IMR-90 (cell line): ENCODE results near the gene PRKCA. TPM values are rescaled to one million over a fixed set of nuclear protein-coding genes. Genes with fewer than 3 reads are reported as not detected.

Experiments used
- ATAC-seq: fragments of 200-7000 bp; cut with Tn5 transposase; 2 replicates; pipeline ENCODE4 v1.9.1; 2020; ENCODE audit warnings: low read depth, mild to moderate bottlenecking, moderate library complexity
- BruUV-seq: library from RNA; stranded (reverse); fragments of 400-500 nt; replicated peaks from 2 replicates; lab custom pipeline; 2021; lab: Mats Ljungman, UMichigan
- CTCF ChIA-PET: fragments of 300-600 bp; formaldehyde crosslinking; extraction: SDS; loops from one replicate; lab custom pipeline; 2021; ENCODE audit warnings: antibody characterized with exemption; lab: Yijun Ruan, JAX
- POLR2A ChIA-PET: fragments of 300-600 bp; sonication (Branson Sonifier 250); formaldehyde crosslinking; loops from one replicate; lab custom pipeline; 2022; ENCODE audit warnings: antibody characterized with exemption; ENCODE audit not compliant: unreplicated experiment; lab: Charles Lee
- DNase-seq: peaks from one replicate; pipeline ENCODE4 v3.0.0; 2013
- H2AFZ ChIP-seq: replicated peaks from 2 replicates; pipeline ENCODE3; 2013; ENCODE audit warnings: low read length, mild to moderate bottlenecking; ENCODE audit not compliant: poor library complexity
- H2AK5ac ChIP-seq: 2 replicates; pipeline ENCODE4 v1.6.1; 2013; ENCODE audit warnings: low read depth, low read length, inconsistent platforms
- H2AK9ac ChIP-seq: replicated peaks from 2 replicates; pipeline ENCODE3; 2013; ENCODE audit warnings: mild to moderate bottlenecking, low read depth, low read length, moderate library complexity; ENCODE audit not compliant: poor library complexity
- H2BK120ac ChIP-seq: 2 replicates; pipeline ENCODE4 v1.6.1; 2013; ENCODE audit warnings: low read depth, low read length, inconsistent platforms
- H2BK15ac ChIP-seq: 3 replicates; pipeline ENCODE4 v1.6.1; 2013; ENCODE audit warnings: low read depth, low read length, inconsistent platforms
- H2BK20ac ChIP-seq: 2 replicates; pipeline ENCODE4 v1.6.1; 2013; ENCODE audit warnings: low read depth, mild to moderate bottlenecking, inconsistent platforms, low read length, moderate library complexity
- H2BK5ac ChIP-seq: 2 replicates; pipeline ENCODE4 v1.6.1; 2013; ENCODE audit warnings: mild to moderate bottlenecking, low read depth, low read length, inconsistent platforms; ENCODE audit not compliant: poor library complexity, severe bottlenecking
- H3K14ac ChIP-seq: replicated peaks from 2 replicates; pipeline ENCODE4 v1.6.1; 2013; ENCODE audit warnings: low read depth, low read length, inconsistent platforms
- H3K18ac ChIP-seq: 2 replicates; pipeline ENCODE4 v1.6.1; 2013; ENCODE audit warnings: low read depth, low read length, control low read depth
- H3K23ac ChIP-seq: 2 replicates; pipeline ENCODE4 v1.6.1; 2013; ENCODE audit warnings: low read depth, low read length, inconsistent platforms
- H3K27ac ChIP-seq: 2 replicates; pipeline ENCODE4 v1.5.1; 2013; ENCODE audit warnings: mild to moderate bottlenecking, control low read depth, low read length; ENCODE audit not compliant: insufficient read depth
- H3K27me3 ChIP-seq: 2 replicates; pipeline ENCODE4 v1.6.1; 2013; ENCODE audit warnings: low read length; ENCODE audit not compliant: control insufficient read depth, insufficient read depth
- H3K36me3 ChIP-seq: 2 replicates; pipeline ENCODE4 v1.6.1; 2013; ENCODE audit warnings: low read length, mixed read lengths; ENCODE audit not compliant: control insufficient read depth, insufficient read depth
- H3K4ac ChIP-seq: 2 replicates; pipeline ENCODE4 v1.6.1; 2013; ENCODE audit warnings: low read depth, low read length, inconsistent platforms
- H3K4me1 ChIP-seq: 2 replicates; pipeline ENCODE4 v1.6.1; 2013; ENCODE audit warnings: low read length, mixed read lengths; ENCODE audit not compliant: control insufficient read depth, insufficient read depth
- H3K4me2 ChIP-seq: 2 replicates; pipeline ENCODE4 v1.6.1; 2013; ENCODE audit warnings: low read depth, mild to moderate bottlenecking, control low read depth, low read length, moderate library complexity
- H3K4me3 ChIP-seq: 2 replicates; pipeline ENCODE4 v1.5.1; 2013; ENCODE audit warnings: low read depth, mild to moderate bottlenecking, control low read depth, low read length, moderate library complexity; ENCODE audit not compliant: insufficient read depth
- H3K56ac ChIP-seq: 2 replicates; pipeline ENCODE4 v1.6.1; 2013; ENCODE audit warnings: low read length, inconsistent platforms; ENCODE audit not compliant: insufficient read depth; ENCODE audit errors: extremely low read depth
- H3K79me1 ChIP-seq, 2 experiments: 2 replicates each; pipeline ENCODE4 v1.6.1; 2013; ENCODE audit warnings: low read length in 2 of 2, inconsistent platforms in 1 of 2, low read depth in 1 of 2
- H3K9ac ChIP-seq: 2 replicates; pipeline ENCODE4 v1.6.1; 2013; ENCODE audit warnings: low read depth, low read length, control low read depth
- H3K9me1 ChIP-seq: 2 replicates; pipeline ENCODE4 v1.6.1; 2013; ENCODE audit warnings: low read length, inconsistent platforms; ENCODE audit not compliant: insufficient read depth
- H3K9me3 ChIP-seq: 2 replicates; pipeline ENCODE4 v1.6.1; 2013; ENCODE audit warnings: low read length; ENCODE audit not compliant: control insufficient read depth, insufficient read depth
- H4K20me1 ChIP-seq: 2 replicates; pipeline ENCODE4 v1.6.1; 2013; ENCODE audit warnings: low read length, inconsistent platforms; ENCODE audit not compliant: insufficient read depth
- H4K5ac ChIP-seq: 2 replicates; pipeline ENCODE4 v1.6.1; 2013; ENCODE audit warnings: mild to moderate bottlenecking, low read depth, low read length, control low read depth
- H4K8ac ChIP-seq, 2 experiments: 2 replicates each; pipeline ENCODE4 v1.6.1; 2013; ENCODE audit warnings: low read depth in 2 of 2, low read length in 2 of 2, control low read depth in 1 of 2, inconsistent platforms in 1 of 2
- H4K91ac ChIP-seq: 2 replicates; pipeline ENCODE4 v1.6.1; 2013; ENCODE audit warnings: low read depth, low read length, inconsistent platforms; ENCODE audit not compliant: insufficient read depth
- BHLHE40 ChIP-seq: fragments of 150-350 bp; IDR thresholded peaks from 2 replicates; pipeline ENCODE4 v1.6.1; 2016; ENCODE audit warnings: mild to moderate bottlenecking, low read depth, low read length
- ELK1 ChIP-seq: fragments of 150-350 bp; IDR thresholded peaks from 2 replicates; pipeline ENCODE4 v1.6.1; 2016; ENCODE audit warnings: low read depth, mild to moderate bottlenecking, low read length, moderate library complexity, borderline replicate concordance
- MAFK ChIP-seq: IDR thresholded peaks from 2 replicates; pipeline ENCODE4 v1.6.1; 2012; ENCODE audit warnings: low read depth, low read length, improper control_type of control experiment
- POLR2A ChIP-seq: IDR thresholded peaks from 2 replicates; pipeline ENCODE4 v1.6.1; 2012; ENCODE audit warnings: mild to moderate bottlenecking, low read depth, low read length
- RAD21 ChIP-seq: IDR thresholded peaks from 2 replicates; pipeline ENCODE4 v1.6.1; 2012; ENCODE audit warnings: low read length, improper control_type of control experiment
- SMC3 ChIP-seq: fragments of 150-350 bp; IDR thresholded peaks from 2 replicates; pipeline ENCODE4 v1.6.1; 2016; ENCODE audit warnings: low read depth, mild to moderate bottlenecking, antibody characterized with exemption, low read length, moderate library complexity
- WGBS, 2 experiments: methylation state at CpG; one replicate each; pipeline versions ENCODE4 v1.1.5 to v1.1.7; 2013; ENCODE audit warnings: missing lambda C conversion rate in 2 of 2; ENCODE audit not compliant: insufficient read length in 1 of 2; ENCODE audit errors: extremely low coverage in 2 of 2; 5-methylcytosine and 5-hydroxymethylcytosine counted together
- dilution Hi-C: fragments of 300-500 bp; cut with HindIII; formaldehyde crosslinking; loops from one replicate; pipeline ENCODE4 v1.14.3; 2018; ENCODE audit warnings: low sequenced_read_pairs; ENCODE audit not compliant: unreplicated experiment
- in situ Hi-C: fragments of 300-500 bp; cut with MboI; formaldehyde crosslinking; loops from 3 replicates; pipeline ENCODE4 v1.14.3; 2019; ENCODE audit warnings: low sequenced_read_pairs, inconsistent platforms, mixed read lengths
- intact Hi-C: fragments of 100-400 bp; cut with micrococcal nuclease; formaldehyde crosslinking; loops from 2 replicates; pipeline ENCODE4 v1.10.0; 2022
- polyA plus RNA-seq, 3 experiments: library from polyadenylated mRNA; depleted of rRNA; stranded (reverse); fragments of >200 nt; gene quantifications; 2 replicates each; pipeline ENCODE4 v1.2.3, GENCODE V29; 2012; ENCODE audit warnings: low replicate concordance in 1 of 3
- total RNA-seq: library from RNA; depleted of rRNA; stranded (reverse); fragments of >200 nt; gene quantifications from 2 replicates; pipeline ENCODE4 v1.2.3, GENCODE V29; 2012

PRKCA gene
- total and polyA plus RNA-seq, 2 of the 4 experiments (the other 2 are of a cell fraction): 31.0 to 46.0 TPM

GRCh38 chr17:66734186-66734943 is 432.0 kb downstream of the PRKCA start:
- Histone ChIP-seq H4K91ac (no peak overlapping the region), H3K27me3 (no peaks in the 10 kb centered on the region), H2BK15ac (no peak overlapping the region), H3K27ac (no peak overlapping the region), H3K18ac (no peak overlapping the region), H3K23ac (no peak overlapping the region), H3K4me3 (no peak overlapping the region), H3K36me3 (peaks cover 33% of the 10 kb centered on the region), H3K9me3 (no peaks in the 10 kb centered on the region), H3K9ac (no peak overlapping the region), H3K56ac (no peak overlapping the region), H2AFZ (no peak overlapping the region), H3K4me1 (no peaks in the 10 kb centered on the region), H3K9me1 (no peaks in the 10 kb centered on the region), H4K8ac (no peak overlapping the region), H2BK5ac (no peak overlapping the region), H2BK20ac (no peak overlapping the region), H2AK5ac (no peak overlapping the region), H4K5ac (no peak overlapping the region), H3K4ac (no peak overlapping the region), H3K4me2 (no peak overlapping the region), H3K14ac (no peak overlapping the region), H2AK9ac (no peak overlapping the region), H2BK120ac (no peak overlapping the region), H4K20me1 (peaks cover 2% of the 10 kb centered on the region; the same call in 1 of the 2 replicates), H3K79me1 (peaks cover 0 to 4% of the 10 kb centered on the region in 2 experiments; a peak in 1 of 4 replicates)
- in situ Hi-C loops (no loop called here), dilution Hi-C loops (no loop called here), intact Hi-C loops (no loop called here)
- DNase-seq (no peak), ATAC-seq (no peak)
- ChIA-PET CTCF (no interaction called here), POLR2A (no interaction called here)
- TF ChIP-seq RAD21 (no peak), POLR2A (no peak), MAFK (no peak), ELK1 (no peak), BHLHE40 (no peak), SMC3 (no peak)
- 100% methylated on average over 1 of the region's 8 CpGs; no CpG with 5 or more reads in 1 of the 2 experiments for WGBS, 2 experiments
- BruUV-seq: no TSS peak
